Tibial nerve (tissue), 4 donors: ENCODE data around the gene PIK3C2B. TPM values are rescaled to one million over a fixed set of nuclear protein-coding genes. Genes with fewer than 3 reads are reported as not detected.

Source experiments
- DNase-seq, 2 donors: peaks; one replicate each; pipeline ENCODE4 v3.0.0-alpha.2; 2019; ENCODE audit warnings: low spot score in 2 of 2
- H3K27ac ChIP-seq, 4 donors: fragments of 200-600 bp; sonication (generic) in 3 of 4; one replicate each; pipeline ENCODE4 v1.5.1; 2017 to 2019; ENCODE audit warnings: mild to moderate bottlenecking in 1 of 4
- H3K27me3 ChIP-seq, 2 donors: fragments of 200-600 bp; sonication (generic) in 1 of 2; one replicate each; pipeline versions ENCODE4 v1.5.1 to v1.6.0; 2017 to 2019
- H3K36me3 ChIP-seq, 3 donors: fragments of 200-600 bp; sonication (generic); one replicate each; pipeline ENCODE4 v1.5.1; 2018 to 2019
- H3K4me1 ChIP-seq, 4 donors: fragments of 200-600 bp; sonication (generic) in 3 of 4; one replicate each; pipeline ENCODE4 v1.5.1; 2017 to 2019
- H3K4me3 ChIP-seq, 4 donors: fragments of 200-600 bp; sonication (generic) in 3 of 4; one replicate each; pipeline ENCODE4 v1.5.1; 2017 to 2019; ENCODE audit warnings: mild to moderate bottlenecking in 1 of 4, moderate library complexity in 1 of 4
- H3K9me3 ChIP-seq, 4 donors: fragments of 200-600 bp; sonication (generic) in 3 of 4; one replicate each; pipeline ENCODE4 v1.5.1; 2017 to 2019
- CTCF ChIP-seq, 5 experiments: fragments of 200-600 bp in 3 of 5; fragments of 450-650 bp in 2 of 5; sonication (generic) in 3 of 5; IDR thresholded peaks; one replicate each; pipeline ENCODE4 v1.5.1; 2016 to 2019; ENCODE audit warnings: antibody characterized with exemption in 5 of 5, mild to moderate bottlenecking in 3 of 5, moderate library complexity in 2 of 5
- EP300 ChIP-seq, 2 donors: sonication (generic); formaldehyde crosslinking; IDR thresholded peaks; one replicate each; pipeline ENCODE4 v1.6.1; 2017; ENCODE audit warnings: antibody characterized with exemption in 2 of 2, mild to moderate bottlenecking in 1 of 2
- POLR2A ChIP-seq, 2 donors: fragments of 450-650 bp; IDR thresholded peaks; one replicate each; pipeline ENCODE4 v1.6.1; 2017; ENCODE audit warnings: antibody characterized with exemption in 2 of 2, mild to moderate bottlenecking in 2 of 2, moderate library complexity in 2 of 2
- WGBS, 2 donors: methylation state at CpG; one replicate each; pipeline ENCODE4 v1.1.5; 2018; 5-methylcytosine and 5-hydroxymethylcytosine counted together
- total RNA-seq, 4 donors: library from RNA; depleted of rRNA; stranded (reverse); fragments of >200 nt; gene quantifications; one replicate each; pipeline ENCODE4 v1.1.0, GENCODE V29; 2016

PIK3C2B gene
- total RNA-seq, 4 donors from 2014 or later = 18.0 to 67.2 (median 32.5) TPM

- DNase-seq = no peak
- Histone ChIP-seq H3K36me3 (no peaks in the 10 kb centered on the region), H3K27ac (no peak overlapping the region), H3K27me3 (no peaks in the 10 kb centered on the region), H3K4me3 (no peak overlapping the region), H3K4me1 (peaks cover 0 to 63% (median 21%) of the 10 kb centered on the region in 4 donors), H3K9me3 (no peaks in the 10 kb centered on the region)
- 91 to 93% methylated on average over 4 of the region's 4 CpGs for WGBS, 2 donors
- TF ChIP-seq POLR2A (IDR thresholded peaks at IDR 0.05) (no peak), EP300 (IDR thresholded peaks at IDR 0.05) (no peak), CTCF (IDR thresholded peaks at IDR 0.05) (no peak)
Measured at GRCh38 chr1:204471687-204472086, 22.9 kb downstream of the PIK3C2B start.

- no peak for DNase-seq
- peaks cover 0 to 64% (median 43%) of the 10 kb centered on the region in 4 donors for H3K4me1 ChIP-seq
- H3K9me3 ChIP-seq = no peaks in the 10 kb centered on the region
- no peak overlapping the region for H3K4me3 ChIP-seq
- no peak for TF ChIP-seq POLR2A (IDR thresholded peaks at IDR 0.05)
- no peak for TF ChIP-seq EP300 (IDR thresholded peaks at IDR 0.05)
- TF ChIP-seq CTCF (IDR thresholded peaks at IDR 0.05) = no peak
- WGBS, 2 donors = 86 to 91% methylated on average over 10 of the region's 10 CpGs
- H3K27ac ChIP-seq = peak overlapping the region in 1 of 4 donors; percentile 90
- no peaks in the 10 kb centered on the region for H3K27me3 ChIP-seq
- no peaks in the 10 kb centered on the region for H3K36me3 ChIP-seq
Measured at GRCh38 chr1:204469304-204469703, 25.3 kb downstream of the PIK3C2B start.

GRCh38 chr1:204468766-204469302, 25.8 kb downstream of the PIK3C2B start:
- 82 to 83% methylated on average over 18 of the region's 18 CpGs for WGBS, 2 donors
- no peaks in the 10 kb centered on the region for H3K9me3 ChIP-seq
- H3K36me3 ChIP-seq = no peaks in the 10 kb centered on the region
- TF ChIP-seq EP300 (IDR thresholded peaks at IDR 0.05) = no peak
- TF ChIP-seq CTCF (IDR thresholded peaks at IDR 0.05) = no peak
- no peak for TF ChIP-seq POLR2A (IDR thresholded peaks at IDR 0.05)
- no peaks in the 10 kb centered on the region for H3K27me3 ChIP-seq
- DNase-seq = no peak
- H3K4me3 ChIP-seq = no peak overlapping the region
- H3K27ac ChIP-seq = peak overlapping the region; percentile 48 to 90 (median 70)
- H3K4me1 ChIP-seq = peaks cover 0 to 65% (median 46%) of the 10 kb centered on the region in 4 donors

GRCh38 chr1:204468206-204468605, 26.4 kb downstream of the PIK3C2B start:
- Histone ChIP-seq H3K27ac (peak overlapping the region; percentile 48 to 90 (median 70)), H3K4me3 (no peak overlapping the region), H3K27me3 (no peaks in the 10 kb centered on the region), H3K9me3 (no peaks in the 10 kb centered on the region), H3K4me1 (peaks cover 0 to 67% (median 47%) of the 10 kb centered on the region in 4 donors), H3K36me3 (no peaks in the 10 kb centered on the region)
- no peak for TF ChIP-seq EP300 (IDR thresholded peaks at IDR 0.05)
- TF ChIP-seq CTCF (IDR thresholded peaks at IDR 0.05) = no peak
- TF ChIP-seq POLR2A (IDR thresholded peaks at IDR 0.05) = no peak
- no peak for DNase-seq
- WGBS, 2 donors = 36 to 49% methylated on average over 10 of the region's 10 CpGs

- WGBS, 2 donors = 26 to 44% methylated on average over 13 to 17 of the region's 17 CpGs
- H3K9me3 ChIP-seq = no peaks in the 10 kb centered on the region
- H3K36me3 ChIP-seq = peaks cover 0 to 12% (median 0%) of the 10 kb centered on the region in 3 donors
- H3K27ac ChIP-seq = peak overlapping the region; percentile 80 to 90 (median 84)
- H3K4me3 ChIP-seq = peak overlapping the region in 3 of 4 donors; percentile 5 to 12 (median 8)
- TF ChIP-seq CTCF (IDR thresholded peaks at IDR 0.05) (no peak), EP300 (IDR thresholded peaks at IDR 0.05) (no peak), POLR2A (IDR thresholded peaks at IDR 0.05) (no peak)
- no peaks in the 10 kb centered on the region for H3K27me3 ChIP-seq
- peaks cover 0 to 77% (median 52%) of the 10 kb centered on the region in 4 donors for H3K4me1 ChIP-seq
- DNase-seq = no peak
Measured at GRCh38 chr1:204466416-204467405, 27.9 kb downstream of the PIK3C2B start.
